ENCODE results near the gene WDR45B. TPM values are rescaled to one million over a fixed set of nuclear protein-coding genes. Genes with fewer than 3 reads are reported as not detected.
"Not testable (repeated sequence)": the region's sequence is repeated elsewhere in the genome, so short reads cannot be mapped to it uniquely, and the experiment has no call there.

The WDR45B gene
- total RNA-seq, 4 donors from 2014 or later: 68.1 to 108 (median 83.6) TPM

GRCh38 chr17:82587234-82588086 is 60.8 kb downstream of the WDR45B start:
- no peak overlapping the region for H3K4me3 ChIP-seq
- WGBS, 2 donors (ENCODE audit: low coverage in 1 of 2): 86 to 98% methylated on average over 15 to 46 of the region's 47 CpGs
- H3K36me3 ChIP-seq: peaks cover 0 to 22% (median 9%) of the 10 kb centered on the region in 4 donors
- H3K4me1 ChIP-seq: peaks cover 6 to 29% (median 22%) of the 10 kb centered on the region in 4 donors
- no peaks in the 10 kb centered on the region for H3K27me3 ChIP-seq
- DNase-seq: no peak
- intact Hi-C loops (cut with DNase I; ENCODE audit: low total_unique reads): no loop called here
- no peak for TF ChIP-seq POLR2A (IDR thresholded peaks at IDR 0.05)
- TF ChIP-seq POLR2AphosphoS5 (IDR thresholded peaks at IDR 0.05): no peak
- no peak for TF ChIP-seq EP300 (IDR thresholded peaks at IDR 0.05; ENCODE audit: low read depth)
- no peak for TF ChIP-seq CTCF (IDR thresholded peaks at IDR 0.05)
- H3K27ac ChIP-seq: peak overlapping the region; percentile 12 to 98 (median 66)
- in situ Hi-C loops (cut with MboI; ENCODE audit: low pct_ligation_motif_present in 1 of 4, low pct_unique_long_range_greater_than_20kb in 1 of 4, low sequenced_read_pairs in 3 of 4): no loop called here
- no peaks in the 10 kb centered on the region for H3K9me3 ChIP-seq

- Histone ChIP-seq H3K27ac (no peak overlapping the region), H3K27me3 (no peaks in the 10 kb centered on the region), H3K4me1 (peaks cover 0 to 22% (median 15%) of the 10 kb centered on the region in 4 donors), H3K4me3 (no peak overlapping the region), H3K36me3 (peaks cover 0 to 23% (median 9%) of the 10 kb centered on the region in 4 donors), H3K9me3 (no peaks in the 10 kb centered on the region)
- TF ChIP-seq POLR2AphosphoS5 (IDR thresholded peaks at IDR 0.05): no peak
- TF ChIP-seq POLR2A (IDR thresholded peaks at IDR 0.05): no peak
- no peak for TF ChIP-seq EP300 (IDR thresholded peaks at IDR 0.05; ENCODE audit: low read depth)
- no peak for TF ChIP-seq CTCF (IDR thresholded peaks at IDR 0.05)
- in situ Hi-C loops (cut with MboI; ENCODE audit: low pct_ligation_motif_present in 1 of 4, low pct_unique_long_range_greater_than_20kb in 1 of 4, low sequenced_read_pairs in 3 of 4): no loop called here
- 89 to 91% methylated on average over 19 to 21 of the region's 21 CpGs for WGBS, 2 donors (ENCODE audit: low coverage in 1 of 2)
- intact Hi-C loops (cut with DNase I; ENCODE audit: low total_unique reads): no loop called here
- no peak for DNase-seq
Observed at GRCh38 chr17:82586576-82587233, 61.5 kb downstream of the WDR45B start.

- intact Hi-C loops (cut with DNase I; ENCODE audit: low total_unique reads); in situ Hi-C loops (cut with MboI; ENCODE audit: low pct_ligation_motif_present in 1 of 4, low pct_unique_long_range_greater_than_20kb in 1 of 4, low sequenced_read_pairs in 3 of 4); H3K27me3 ChIP-seq; H3K9me3 ChIP-seq; H3K4me3 ChIP-seq: not testable (repeated sequence)
- Histone ChIP-seq H3K4me1 (peaks cover 0 to 15% (median 10%) of the 10 kb centered on the region in 4 donors), H3K27ac (peak overlapping the region in 1 of 4 donors; percentile 34), H3K36me3 (peaks cover 0 to 23% (median 9%) of the 10 kb centered on the region in 4 donors)
- peak; percentile 47 for DNase-seq
- 91% methylated on average over 20 of the region's 23 CpGs; no CpG with 5 or more reads in 1 of the 2 donors for WGBS, 2 donors (ENCODE audit: low coverage in 1 of 2)
Observed at GRCh38 chr17:82585935-82586575, 62.2 kb downstream of the WDR45B start.

GRCh38 chr17:82583720-82584234 is 64.5 kb downstream of the WDR45B start:
- in situ Hi-C loops (cut with MboI; ENCODE audit: low pct_ligation_motif_present in 1 of 4, low pct_unique_long_range_greater_than_20kb in 1 of 4, low sequenced_read_pairs in 3 of 4) (no loop called here), intact Hi-C loops (cut with DNase I; ENCODE audit: low total_unique reads) (no loop called here)
- H3K9me3 ChIP-seq: no peaks in the 10 kb centered on the region
- TF ChIP-seq POLR2A (IDR thresholded peaks at IDR 0.05): no peak
- no peak for TF ChIP-seq CTCF (IDR thresholded peaks at IDR 0.05)
- TF ChIP-seq POLR2AphosphoS5 (IDR thresholded peaks at IDR 0.05): no peak
- TF ChIP-seq EP300 (IDR thresholded peaks at IDR 0.05; ENCODE audit: low read depth): no peak
- DNase-seq: no peak
- H3K36me3 ChIP-seq: peaks cover 0 to 23% (median 9%) of the 10 kb centered on the region in 4 donors
- H3K4me3 ChIP-seq: no peak overlapping the region
- H3K27ac ChIP-seq: no peak overlapping the region
- no peaks in the 10 kb centered on the region for H3K27me3 ChIP-seq
- 89 to 94% methylated on average over 6 to 28 of the region's 28 CpGs for WGBS, 2 donors (ENCODE audit: low coverage in 1 of 2)
- peaks cover 0 to 9% (median 6%) of the 10 kb centered on the region in 4 donors for H3K4me1 ChIP-seq
